ENCODE data around the gene XPOT.

Gene XPOT

DNA sequence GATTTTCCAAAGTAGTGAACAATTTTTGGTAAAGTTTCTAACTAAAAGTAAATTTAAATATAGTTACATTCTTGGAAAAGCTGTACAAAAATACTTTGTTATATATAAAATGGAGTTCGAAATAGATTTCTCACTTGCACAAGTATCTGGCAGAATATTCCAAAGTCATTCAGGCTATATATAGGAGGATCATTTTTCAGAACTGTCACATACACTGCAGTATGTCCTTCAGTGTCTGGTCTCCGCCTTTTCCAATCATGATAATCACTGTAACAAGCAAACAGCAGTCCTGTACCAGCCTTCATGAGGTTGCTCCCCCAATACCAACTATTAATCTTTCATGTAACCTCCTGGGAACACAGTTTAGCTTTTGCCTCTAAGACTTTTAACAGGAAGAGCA lies 66.3 kb downstream of the XPOT start:
- DNase-seq = no peak

DNA sequence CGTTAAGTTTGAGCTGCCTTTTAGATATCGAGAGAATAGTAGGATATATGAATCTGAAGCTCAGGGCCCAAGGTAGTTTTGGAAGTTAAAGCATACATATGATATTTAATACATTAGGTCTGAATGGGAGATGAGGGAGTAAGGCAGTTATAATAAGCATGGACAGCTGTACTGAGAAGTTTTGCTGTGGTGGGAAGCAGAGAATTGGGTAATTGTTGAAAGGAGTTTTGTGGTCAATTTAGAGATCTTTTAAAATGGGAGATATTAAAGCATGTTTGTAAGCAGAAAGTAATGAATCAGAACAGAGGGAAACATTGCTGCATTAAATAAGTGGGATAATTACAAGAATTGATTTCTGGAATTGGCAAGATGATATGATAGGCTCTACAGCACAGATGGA lies 69.0 kb downstream of the XPOT start:
- DNase-seq = no peak

DNA sequence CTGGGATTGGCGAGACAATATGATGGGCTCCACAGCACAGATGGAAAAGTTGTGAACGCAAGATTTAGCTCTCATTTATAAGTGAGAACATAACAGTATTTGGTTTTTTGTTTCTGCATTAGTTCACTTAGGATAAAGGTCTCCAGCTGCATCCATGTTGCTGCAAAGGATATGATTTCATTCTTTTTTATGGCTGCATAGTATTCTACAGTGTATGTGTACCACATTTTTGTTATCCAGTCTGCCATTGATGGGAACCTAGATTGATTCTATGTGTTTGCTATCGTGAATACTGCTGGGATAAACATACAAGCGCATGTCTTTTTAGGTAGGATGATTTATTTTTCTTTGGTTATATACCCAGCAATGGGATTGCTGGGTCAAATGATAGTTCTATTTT lies 71.3 kb downstream of the XPOT start:
- DNase-seq = no peak

DNA sequence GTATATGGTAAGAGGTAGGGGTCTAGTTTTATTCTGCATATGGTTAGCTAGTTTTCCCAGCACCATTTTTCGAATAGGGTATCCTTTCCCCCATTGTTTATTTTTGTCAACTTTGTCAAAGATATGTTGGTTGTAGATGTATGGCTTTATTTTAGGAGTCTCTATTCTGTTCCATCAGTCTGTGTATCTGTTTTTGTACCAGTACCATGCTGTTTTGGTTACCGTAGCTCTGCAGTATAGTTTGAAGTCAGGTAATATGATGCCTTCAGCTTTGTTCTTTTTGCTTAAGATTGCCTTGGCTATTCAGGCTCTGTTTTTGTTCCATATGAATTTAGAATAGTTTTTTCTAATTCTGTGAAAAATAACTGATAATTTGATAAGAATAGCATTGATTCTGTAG lies 72.7 kb downstream of the XPOT start:
- DNase-seq = no peak

DNA sequence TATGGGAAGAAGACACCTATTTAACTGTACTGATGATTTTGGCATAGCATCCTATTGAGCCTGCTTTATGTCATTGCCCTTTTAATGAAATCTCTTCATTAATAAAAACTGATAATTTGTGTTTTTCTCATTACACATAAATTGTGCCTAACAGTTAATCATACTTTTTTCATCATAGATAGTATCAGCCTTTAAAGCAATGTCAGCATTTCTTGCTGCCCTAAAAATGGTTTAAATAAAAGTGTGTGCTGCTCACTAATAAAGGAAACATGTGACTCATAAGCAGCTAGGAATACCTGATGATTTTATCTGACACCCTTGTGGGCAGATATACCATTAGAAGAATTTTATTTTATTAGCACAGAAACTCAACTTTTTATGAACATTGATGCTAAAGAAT lies 74.5 kb downstream of the XPOT start:
- no peak for DNase-seq

DNA sequence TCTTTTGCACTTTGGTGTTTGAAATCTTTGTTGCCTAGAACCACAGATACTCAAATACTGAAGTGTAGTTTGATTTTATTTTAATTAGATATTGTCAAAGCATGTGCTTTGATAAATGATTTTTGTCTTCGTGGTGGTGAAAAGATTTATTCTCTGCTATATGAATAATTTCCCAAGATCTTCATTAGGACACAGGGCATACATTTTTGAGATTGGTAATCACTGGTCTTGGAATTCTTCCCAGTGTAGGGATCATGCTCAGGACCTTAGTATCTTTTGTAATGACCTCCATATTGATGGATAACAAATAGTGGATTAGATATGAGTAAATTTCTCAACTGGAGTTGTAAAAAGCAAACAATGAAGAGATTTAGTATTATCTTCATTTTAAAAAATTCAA lies 76.0 kb downstream of the XPOT start:
- no peak for DNase-seq

DNA sequence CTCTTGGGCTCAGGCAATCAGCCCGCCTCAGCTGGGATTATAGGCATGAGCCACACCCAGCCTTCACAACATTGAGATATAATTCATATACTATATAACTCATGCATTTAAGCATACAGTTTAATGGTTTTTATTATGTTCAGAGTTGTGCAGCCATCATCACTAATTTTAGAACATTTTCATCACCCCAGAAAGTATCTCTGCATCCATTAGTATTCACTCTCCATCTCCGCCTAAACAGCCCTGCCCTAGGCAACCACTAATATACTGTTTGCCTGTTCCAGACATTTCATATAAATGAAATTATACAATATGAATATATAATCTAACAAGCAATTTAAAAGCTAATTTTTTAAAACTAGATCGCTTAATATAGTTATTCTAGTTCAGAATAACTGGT lies 82.5 kb downstream of the XPOT start:
- DNase-seq = no peak

DNA sequence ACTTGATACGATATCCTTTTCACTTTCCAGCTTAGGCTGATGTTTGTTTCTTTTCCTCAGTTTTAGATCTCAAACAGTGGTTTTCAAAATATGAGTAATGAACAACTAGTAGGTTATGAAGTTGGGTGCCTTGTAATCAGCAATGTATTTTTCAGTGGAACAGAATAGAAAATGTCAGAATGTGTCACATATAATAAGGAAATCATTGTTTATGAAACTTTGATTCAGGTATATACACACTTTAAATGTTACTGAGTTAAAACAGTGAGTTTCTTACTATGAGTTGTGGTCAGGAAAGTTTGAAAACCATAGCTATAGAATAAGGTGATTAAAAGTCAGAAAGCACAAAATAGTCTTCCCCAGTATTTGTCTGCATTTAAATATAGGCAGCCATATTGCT lies 87.5 kb downstream of the XPOT start:
- no peak for DNase-seq

DNA sequence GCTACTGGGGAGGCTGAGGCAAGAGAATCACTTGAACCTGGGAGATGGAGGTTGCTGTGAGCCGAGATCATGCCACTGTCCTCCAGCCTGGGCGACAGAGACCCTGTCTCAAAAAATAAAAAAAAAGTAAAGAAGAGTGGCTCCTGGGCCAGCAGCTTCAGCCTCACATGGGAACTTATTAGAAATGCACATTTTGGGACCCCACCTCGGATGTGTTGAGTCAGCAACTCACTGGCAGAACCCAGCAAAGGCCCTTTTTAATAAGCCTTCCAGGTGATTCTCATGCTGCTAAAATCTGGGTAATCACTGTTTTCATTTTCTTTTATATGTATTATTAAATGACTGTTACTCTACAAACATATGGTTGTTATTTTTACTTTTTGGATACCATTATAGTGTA lies 89.3 kb downstream of the XPOT start:
- no peak for DNase-seq

DNA sequence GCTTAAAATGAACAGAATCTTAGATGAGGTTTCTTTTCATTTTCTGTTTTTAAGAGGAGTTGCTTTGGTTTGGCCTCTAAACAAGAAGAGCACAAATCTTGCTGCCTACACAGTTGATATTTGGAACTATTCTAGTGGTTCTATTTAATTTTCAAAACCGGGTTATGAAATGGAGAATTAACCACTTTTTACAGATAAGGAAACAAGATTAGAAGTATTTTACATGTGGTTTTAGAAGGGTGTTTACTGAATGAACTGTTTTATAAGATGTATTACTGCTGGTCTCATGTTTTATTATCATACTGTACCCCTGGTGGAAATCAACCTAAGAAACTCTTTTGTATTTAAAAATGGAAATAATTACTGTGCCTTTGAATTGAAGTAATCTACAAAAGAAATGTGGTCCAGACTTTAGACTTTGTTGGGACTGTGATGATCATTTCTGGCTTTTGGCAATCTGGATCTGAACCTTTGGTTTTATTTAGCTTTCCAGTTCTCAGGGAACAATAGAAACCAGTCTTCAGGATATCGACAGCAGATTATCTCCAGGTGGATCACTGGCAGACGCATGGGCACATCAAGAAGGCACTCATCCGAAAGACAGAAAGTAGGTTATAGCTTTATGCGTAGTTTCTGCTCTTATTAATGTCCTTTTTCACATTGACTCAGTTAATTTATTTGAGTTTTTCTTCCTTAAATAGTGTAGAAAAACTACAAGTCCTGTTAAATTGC lies 91.0 kb downstream of the XPOT start:
- DNase-seq = no peak

DNA sequence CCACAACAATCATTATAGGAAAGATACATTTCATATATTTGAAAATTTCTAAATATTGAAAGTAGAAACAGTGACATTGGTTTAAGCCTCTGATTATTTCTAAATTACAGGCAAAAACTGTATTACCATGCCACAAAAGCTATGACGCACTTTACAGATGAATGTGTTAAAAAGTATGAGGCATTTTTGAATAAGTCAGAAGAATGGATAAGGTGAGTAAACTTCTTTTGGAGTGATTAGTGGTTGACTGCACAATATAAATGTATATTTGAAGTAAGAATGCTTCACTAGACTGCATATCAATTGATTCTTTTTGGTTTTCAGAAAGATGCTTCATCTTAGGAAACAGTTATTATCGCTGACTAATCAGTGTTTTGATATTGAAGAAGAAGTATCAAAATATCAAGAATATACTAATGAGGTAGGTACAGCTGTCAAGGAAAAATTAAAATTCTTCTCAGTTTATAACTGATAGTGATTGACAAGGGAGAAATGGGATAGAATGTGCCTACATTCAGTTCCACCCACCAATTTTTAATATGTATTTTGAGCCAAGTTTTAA lies 92.7 kb downstream of the XPOT start:
- no peak for DNase-seq

DNA sequence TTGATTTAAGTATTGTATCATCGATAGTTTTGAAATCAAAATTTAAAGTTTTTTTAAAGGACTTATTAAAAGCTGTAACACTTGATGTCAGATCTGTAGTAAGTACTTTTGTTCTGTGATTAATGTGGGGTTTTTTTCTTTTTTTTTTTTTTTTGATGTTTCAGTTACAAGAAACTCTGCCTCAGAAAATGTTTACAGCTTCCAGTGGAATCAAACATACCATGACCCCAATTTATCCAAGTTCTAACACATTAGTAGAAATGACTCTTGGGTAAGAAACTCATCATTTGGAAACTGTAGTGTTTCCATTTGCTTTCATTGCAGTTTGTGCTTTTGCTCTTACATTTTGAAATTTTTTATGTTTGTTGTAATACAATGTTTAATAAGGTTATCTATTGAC lies 93.3 kb downstream of the XPOT start:
- no peak for DNase-seq

DNA sequence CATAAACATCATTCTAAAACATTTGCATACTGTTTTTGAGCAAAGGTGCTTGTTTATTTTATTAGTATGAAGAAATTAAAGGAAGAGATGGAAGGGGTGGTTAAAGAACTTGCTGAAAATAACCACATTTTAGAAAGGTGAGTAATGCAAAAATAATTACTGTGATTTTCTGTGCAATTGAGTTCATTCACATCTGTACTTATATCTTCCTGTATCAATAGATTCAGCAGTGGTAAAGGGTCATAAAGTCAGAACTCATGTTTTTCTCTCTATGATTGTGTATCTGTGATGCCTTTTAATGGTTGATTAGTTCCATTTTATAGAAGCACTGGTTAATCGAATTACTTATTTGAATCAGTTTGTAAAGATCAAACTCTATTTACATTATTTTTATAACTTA lies 93.7 kb downstream of the XPOT start:
- no peak for DNase-seq

DNA sequence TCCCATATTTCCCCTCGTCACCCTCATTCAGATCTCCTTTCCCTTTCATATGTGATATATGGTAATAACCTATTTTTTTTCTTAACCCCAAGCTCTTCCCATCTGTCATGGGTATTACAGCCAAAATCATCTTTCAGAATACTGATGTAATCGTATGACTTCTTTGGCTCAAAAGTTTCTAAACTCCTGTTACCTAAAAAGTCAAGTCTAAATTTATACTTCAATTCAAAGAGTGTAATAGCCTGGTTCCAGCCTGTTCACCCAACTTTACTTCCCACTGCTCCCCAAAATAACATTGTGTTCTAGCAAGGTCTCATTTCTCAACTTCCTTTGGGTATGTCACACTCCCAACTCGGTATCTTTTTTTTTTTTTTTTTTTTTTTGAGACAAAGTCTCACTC lies 96.2 kb downstream of the XPOT start:
- DNase-seq = no peak
